GM10248 (cell line): ENCODE results near the gene TLR9.

Experiments used
- CTCF ChIA-PET: fragments of 300-600 bp; sonication (Branson Sonifier 250); formaldehyde crosslinking; extraction: SDS; loops from one replicate; lab custom pipeline; 2021; ENCODE audit warnings: antibody characterized with exemption; lab: Yijun Ruan, JAX
- POLR2A ChIA-PET: fragments of 350-650 bp; sonication (Branson Sonifier 250); formaldehyde crosslinking; extraction: SDS; loops from one replicate; lab custom pipeline; 2020; ENCODE audit warnings: antibody characterized with exemption; lab: Yijun Ruan, JAX
- DNase-seq: peaks from one replicate; pipeline ENCODE4 v3.0.0; 2012; ENCODE audit errors: extremely low spot score
- TF ChIP-seq, protein P1 (sequence below): IDR thresholded peaks from 2 replicates; pipeline ENCODE4 v1.5.1; 2012; ENCODE audit warnings: mild to moderate bottlenecking, low read depth; ENCODE audit errors: extremely low read depth, missing control alignments, control extremely low read depth

TLR9 gene

DNA sequence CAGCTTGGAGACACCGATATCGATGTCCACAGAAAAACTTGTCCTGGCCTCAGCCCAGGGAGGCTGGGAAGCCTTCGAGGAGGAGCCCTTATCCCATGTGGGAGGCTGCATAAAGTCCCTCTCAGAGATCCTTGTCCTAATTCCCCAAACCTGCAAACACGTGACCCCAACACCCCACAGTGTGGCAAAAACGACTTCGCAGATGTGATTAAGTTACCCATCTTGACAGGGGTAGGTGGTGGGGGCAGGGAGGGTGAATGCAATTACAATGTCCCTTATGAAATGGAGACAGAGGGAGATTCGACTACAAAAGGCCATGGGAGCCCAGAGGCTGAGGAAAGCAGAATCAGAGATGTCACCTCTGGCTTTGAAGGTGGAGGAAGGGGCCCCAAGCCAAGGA, 2.3 kb upstream of the TLR9 start:
- TF ChIP-seq, protein P1, sequence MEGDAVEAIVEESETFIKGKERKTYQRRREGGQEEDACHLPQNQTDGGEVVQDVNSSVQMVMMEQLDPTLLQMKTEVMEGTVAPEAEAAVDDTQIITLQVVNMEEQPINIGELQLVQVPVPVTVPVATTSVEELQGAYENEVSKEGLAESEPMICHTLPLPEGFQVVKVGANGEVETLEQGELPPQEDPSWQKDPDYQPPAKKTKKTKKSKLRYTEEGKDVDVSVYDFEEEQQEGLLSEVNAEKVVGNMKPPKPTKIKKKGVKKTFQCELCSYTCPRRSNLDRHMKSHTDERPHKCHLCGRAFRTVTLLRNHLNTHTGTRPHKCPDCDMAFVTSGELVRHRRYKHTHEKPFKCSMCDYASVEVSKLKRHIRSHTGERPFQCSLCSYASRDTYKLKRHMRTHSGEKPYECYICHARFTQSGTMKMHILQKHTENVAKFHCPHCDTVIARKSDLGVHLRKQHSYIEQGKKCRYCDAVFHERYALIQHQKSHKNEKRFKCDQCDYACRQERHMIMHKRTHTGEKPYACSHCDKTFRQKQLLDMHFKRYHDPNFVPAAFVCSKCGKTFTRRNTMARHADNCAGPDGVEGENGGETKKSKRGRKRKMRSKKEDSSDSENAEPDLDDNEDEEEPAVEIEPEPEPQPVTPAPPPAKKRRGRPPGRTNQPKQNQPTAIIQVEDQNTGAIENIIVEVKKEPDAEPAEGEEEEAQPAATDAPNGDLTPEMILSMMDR, result no peak
- CTCF ChIA-PET, result interaction anchor here (1.0 to 2.2 kb wide), 4 partner anchors 13 to 191 kb away, joined by 3 to 5 read pairs (median 4); no protein-coding TSS in a partner anchor
- POLR2A ChIA-PET, result no interaction called here
- no peak for DNase-seq

DNA sequence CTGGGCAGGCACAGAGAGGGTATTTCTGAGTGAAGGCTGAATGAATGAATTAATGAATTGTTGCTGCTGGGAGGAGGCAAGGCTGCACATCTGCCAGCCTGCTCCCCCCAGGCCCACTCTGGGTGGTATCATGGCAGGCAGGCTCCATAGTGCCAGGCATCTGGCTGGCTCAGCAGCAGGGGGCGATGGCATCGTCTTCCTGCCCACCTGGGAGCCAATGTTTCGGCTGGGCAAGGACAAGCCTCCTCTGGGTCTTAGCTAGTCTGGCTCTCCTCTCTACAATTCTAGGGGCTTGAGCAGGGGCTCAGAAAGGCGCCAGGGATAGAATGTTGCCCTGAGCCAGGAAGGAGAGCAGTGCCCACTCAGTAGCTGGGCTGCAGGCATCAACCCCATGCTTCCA, 1.7 kb upstream of the TLR9 start:
- no peak for DNase-seq
- TF ChIP-seq, protein P1, result no peak
- ChIA-PET POLR2A (interaction anchor here (0.6 kb wide), 1 partner anchor 57 kb away, joined by 3 read pairs; no protein-coding TSS in a partner anchor), CTCF (interaction anchor here (1.0 to 2.3 kb wide), 6 partner anchors 12 to 192 kb away, joined by 3 to 5 read pairs (median 4); no protein-coding TSS in a partner anchor)

GRCh38 chr3:52226229-52226817, 878 bp upstream of the TLR9 start:
- TF ChIP-seq, protein P1, result no peak
- ChIA-PET CTCF (interaction anchor here (0.9 to 11.6 kb wide), 10 partner anchors 10 to 234 kb away, joined by 3 to 140 read pairs (median 5); no protein-coding TSS in a partner anchor), POLR2A (interaction anchor here (1.3 kb wide), 1 partner anchor 52 kb away, joined by 4 read pairs; the partner anchor contains the start of gene WDR82)
- no peak for DNase-seq

- TF ChIP-seq, protein P1, result no peak
- DNase-seq, result no peak
- ChIA-PET POLR2A (interaction anchor here (1.2 kb wide), 1 partner anchor 9 kb away, joined by 3 read pairs; no protein-coding TSS in a partner anchor), CTCF (interaction anchor here (1.0 to 11.6 kb wide), 9 partner anchors 7 to 222 kb away, joined by 3 to 172 read pairs (median 8); partner anchors contain the start of gene TWF2)
Observed at GRCh38 chr3:52223449-52224408, 1.7 kb downstream of the TLR9 start.

GRCh38 chr3:52222319-52223221, 2.9 kb downstream of the TLR9 start:
- no peak for DNase-seq
- POLR2A ChIA-PET, result no interaction called here
- CTCF ChIA-PET, result interaction anchor here (0.6 to 11.6 kb wide), 14 partner anchors 9 to 442 kb away, joined by 3 to 172 read pairs (median 10); partner anchors contain the start of genes ABHD14B, SEMA3G and TWF2
- TF ChIP-seq, protein P1, result no peak
